HUES6 (cell line): Measurements from ENCODE around the gene DTX3L.
A peak's percentile ranks its signal among the peaks of the same experiment; 100 is the strongest.
"Not testable (repeated sequence)": the region's sequence is repeated elsewhere in the genome, so short reads cannot be mapped to it uniquely, and the experiment has no call there.

Experiments
- H3K27ac ChIP-seq: 2 replicates; pipeline ENCODE4 v1.7.0; 2013; ENCODE audit warnings: low read depth, mild to moderate bottlenecking, low read length, inconsistent platforms
- H3K27me3 ChIP-seq: 2 replicates; pipeline ENCODE4 v1.6.1; 2013; ENCODE audit warnings: low read length; ENCODE audit not compliant: control insufficient read depth, insufficient read depth
- H3K36me3 ChIP-seq: 2 replicates; pipeline ENCODE4 v1.6.1; 2013; ENCODE audit warnings: low read length; ENCODE audit not compliant: control insufficient read depth, insufficient read depth
- H3K4me1 ChIP-seq: 2 replicates; pipeline ENCODE4 v1.6.1; 2013; ENCODE audit warnings: low read length; ENCODE audit not compliant: control insufficient read depth, insufficient read depth
- H3K4me3 ChIP-seq: 2 replicates; pipeline ENCODE4 v1.5.1; 2013; ENCODE audit warnings: low read depth, low read length
- H3K9ac ChIP-seq: one replicate; pipeline ENCODE4 v1.6.1; 2013; ENCODE audit warnings: mild to moderate bottlenecking, low read length
- H3K9me3 ChIP-seq: 2 replicates; pipeline ENCODE4 v1.6.1; 2013; ENCODE audit warnings: low read depth, low read length; ENCODE audit not compliant: control insufficient read depth, insufficient read depth

Gene DTX3L

GRCh38 chr3:122562923-122563716 lies 1.0 kb upstream of the DTX3L start:
- no peaks in the 10 kb centered on the region for H3K9me3 ChIP-seq
- H3K27ac ChIP-seq, result no peak overlapping the region
- H3K4me1 ChIP-seq, result peaks cover 15% of the 10 kb centered on the region
- H3K4me3 ChIP-seq, result peak overlapping the region; percentile 71
- no peak overlapping the region for H3K9ac ChIP-seq
- no peaks in the 10 kb centered on the region for H3K36me3 ChIP-seq
- no peaks in the 10 kb centered on the region for H3K27me3 ChIP-seq

DNA sequence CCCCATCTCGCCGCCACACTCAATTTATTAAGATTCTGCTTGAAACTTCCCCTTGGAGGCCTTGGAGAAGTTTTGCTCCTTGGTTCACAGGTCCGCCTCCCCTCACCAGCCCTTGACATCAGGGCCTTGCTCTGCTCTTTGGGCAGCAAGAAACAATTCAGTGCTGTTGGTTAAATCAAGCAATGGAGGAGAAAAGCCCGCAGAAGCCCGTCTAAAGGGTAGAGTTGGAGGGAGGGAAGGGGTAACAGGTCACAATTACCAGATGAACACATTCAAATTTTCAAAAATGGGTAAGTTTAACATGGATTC lies 467 bp upstream of the DTX3L start:
- Histone ChIP-seq H3K27ac (no peak overlapping the region), H3K27me3 (no peaks in the 10 kb centered on the region), H3K4me3 (peak overlapping the region; percentile 71), H3K9ac (peak overlapping the region; percentile 47), H3K9me3 (no peaks in the 10 kb centered on the region), H3K4me1 (peaks cover 15% of the 10 kb centered on the region), H3K36me3 (no peaks in the 10 kb centered on the region)

DNA sequence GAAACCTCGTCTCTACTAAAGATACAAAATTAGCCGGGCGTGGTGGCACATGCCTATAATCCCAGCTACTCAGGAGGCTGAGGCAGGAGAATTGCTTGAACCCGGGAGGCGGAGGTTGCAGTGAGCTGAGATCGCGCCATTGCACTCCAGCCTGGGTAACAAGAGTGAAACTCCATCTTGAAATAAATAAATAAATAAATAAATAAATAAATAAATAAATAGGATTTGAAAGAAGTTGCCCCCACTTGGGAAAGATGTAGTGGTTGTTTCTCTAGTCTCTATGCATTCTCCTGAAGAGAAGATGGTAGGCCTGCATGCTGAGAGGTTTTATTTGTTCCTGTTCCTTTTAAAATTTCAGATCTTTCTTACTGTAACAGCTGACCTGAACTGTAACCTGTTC lies 4.0 kb downstream of the DTX3L start:
- not testable (repeated sequence) for H3K27me3 ChIP-seq, H3K27ac ChIP-seq, H3K9ac ChIP-seq, H3K36me3 ChIP-seq, H3K4me3 ChIP-seq, H3K4me1 ChIP-seq, H3K9me3 ChIP-seq

- H3K4me3 ChIP-seq, result no peak overlapping the region
- no peaks in the 10 kb centered on the region for H3K36me3 ChIP-seq
- H3K9me3 ChIP-seq, result no peaks in the 10 kb centered on the region
- no peaks in the 10 kb centered on the region for H3K27me3 ChIP-seq
- H3K4me1 ChIP-seq, result peaks cover 10% of the 10 kb centered on the region
- H3K9ac ChIP-seq, result no peak overlapping the region
- no peak overlapping the region for H3K27ac ChIP-seq
Observed at GRCh38 chr3:122568755-122569154, 4.6 kb downstream of the DTX3L start.

- H3K4me3 ChIP-seq, result no peak overlapping the region
- H3K9me3 ChIP-seq, result no peaks in the 10 kb centered on the region
- no peak overlapping the region for H3K27ac ChIP-seq
- peaks cover 6% of the 10 kb centered on the region for H3K4me1 ChIP-seq
- H3K9ac ChIP-seq, result no peak overlapping the region
- H3K36me3 ChIP-seq, result no peaks in the 10 kb centered on the region
- peaks cover 9% of the 10 kb centered on the region; the same call in 1 of the 2 replicates for H3K27me3 ChIP-seq
Observed at GRCh38 chr3:122572940-122573412, 8.8 kb downstream of the DTX3L start.

GRCh38 chr3:122576174-122576940 lies 12.2 kb downstream of the DTX3L start:
- peaks cover 6% of the 10 kb centered on the region for H3K4me1 ChIP-seq
- H3K27me3 ChIP-seq, result peaks cover 9% of the 10 kb centered on the region; the same call in 1 of the 2 replicates
- H3K36me3 ChIP-seq, result no peaks in the 10 kb centered on the region
- no peak overlapping the region for H3K9ac ChIP-seq
- H3K9me3 ChIP-seq, result peaks cover 10% of the 10 kb centered on the region
- H3K4me3 ChIP-seq, result no peak overlapping the region
- no peak overlapping the region for H3K27ac ChIP-seq

- Histone ChIP-seq H3K9me3 (peaks cover 21% of the 10 kb centered on the region), H3K27me3 (peaks cover 9% of the 10 kb centered on the region; the same call in 1 of the 2 replicates), H3K27ac (no peak within 1 kb of the TSS), H3K4me1 (peaks cover 6% of the 10 kb centered on the region), H3K9ac (no peak within 1 kb of the TSS), H3K4me3 (peak within 1 kb of the TSS; percentile 55), H3K36me3 (no peaks in the 10 kb centered on the region)
Observed at GRCh38 chr3:122577409-122578031, 13.4 kb downstream of the DTX3L start, which contains the start of gene PARP15. TSS of gene PARP15 (plus strand) at chr3:122577650. CDS start at chr3:122577668, 18 bp downstream.

- Histone ChIP-seq H3K36me3 (no peaks in the 10 kb centered on the region), H3K4me1 (peaks cover 5% of the 10 kb centered on the region), H3K27ac (no peak overlapping the region), H3K9me3 (peaks cover 25% of the 10 kb centered on the region), H3K27me3 (peaks cover 9% of the 10 kb centered on the region; the same call in 1 of the 2 replicates), H3K4me3 (peak overlapping the region; percentile 55; the same call in 1 of the 2 replicates), H3K9ac (no peak overlapping the region)
Observed at GRCh38 chr3:122578069-122578740, 14.1 kb downstream of the DTX3L start.

- Histone ChIP-seq H3K36me3 (no peaks in the 10 kb centered on the region), H3K27me3 (peaks cover 9% of the 10 kb centered on the region; the same call in 1 of the 2 replicates), H3K4me1 (no peaks in the 10 kb centered on the region), H3K4me3 (no peak overlapping the region), H3K9ac (no peak overlapping the region), H3K27ac (no peak overlapping the region), H3K9me3 (peaks cover 39% of the 10 kb centered on the region)
Observed at GRCh38 chr3:122580470-122580869, 16.3 kb downstream of the DTX3L start.

DNA sequence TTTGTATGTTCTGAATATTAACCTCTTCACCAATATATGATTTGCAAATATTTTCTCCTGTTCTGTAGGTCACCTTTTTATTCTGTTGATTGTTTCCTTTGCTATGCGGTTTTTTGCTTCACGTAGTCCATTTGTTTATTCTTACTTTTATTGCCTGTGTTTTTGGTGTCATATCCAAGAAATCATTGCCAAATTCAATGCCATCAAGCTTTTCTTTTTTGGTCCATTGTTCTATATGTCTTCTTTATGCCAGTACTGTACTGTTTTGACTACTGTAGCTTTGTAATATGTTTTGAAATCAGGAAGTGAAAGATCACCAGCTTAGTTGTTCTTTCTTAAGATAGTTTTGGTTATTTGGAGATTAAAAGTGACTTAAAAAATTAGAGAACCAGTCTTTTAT lies 17.5 kb downstream of the DTX3L start:
- Histone ChIP-seq H3K36me3 (no peaks in the 10 kb centered on the region), H3K27me3 (peaks cover 9% of the 10 kb centered on the region; the same call in 1 of the 2 replicates), H3K4me3 (no peak overlapping the region), H3K27ac (no peak overlapping the region), H3K4me1 (no peaks in the 10 kb centered on the region), H3K9me3 (peaks cover 39% of the 10 kb centered on the region), H3K9ac (no peak overlapping the region)
